Smooth muscle cell (in vitro differentiated cells): Measurements from ENCODE around the gene SELENOP. TPM values are rescaled to one million over a fixed set of nuclear protein-coding genes. Genes with fewer than 3 reads are reported as not detected.

Experiments used
- DNase-seq: peaks from one replicate; lab custom pipeline; 2025; ENCODE audit not compliant: unreplicated experiment; lab: John Stamatoyannopoulos, UW
- H2AFZ ChIP-seq: fragments of 200-600 bp; sonication (generic); 2 replicates; pipeline ENCODE4 v1.6.0; 2016; ENCODE audit warnings: antibody characterized with exemption, low read depth, mild to moderate bottlenecking
- H3F3A ChIP-seq: fragments of 200-600 bp; sonication (generic); 2 replicates; pipeline ENCODE4 v1.6.0; 2017; ENCODE audit warnings: antibody characterized with exemption, low read depth
- H3K27ac ChIP-seq: fragments of 200-600 bp; sonication (generic); 2 replicates; pipeline ENCODE4 v1.5.1; 2016; ENCODE audit warnings: low read depth, mild to moderate bottlenecking
- H3K27me3 ChIP-seq: fragments of 200-600 bp; sonication (generic); 2 replicates; pipeline ENCODE4 v1.6.1; 2016; ENCODE audit warnings: low read depth, mild to moderate bottlenecking
- H3K36me3 ChIP-seq: fragments of 200-600 bp; sonication (generic); 2 replicates; pipeline ENCODE4 v1.5.1; 2016; ENCODE audit warnings: low read depth
- H3K4me1 ChIP-seq: fragments of 200-600 bp; sonication (generic); 2 replicates; pipeline ENCODE4 v1.5.1; 2016; ENCODE audit warnings: low read depth
- H3K4me2 ChIP-seq: fragments of 200-600 bp; sonication (generic); 2 replicates; pipeline ENCODE4 v1.6.0; 2016; ENCODE audit warnings: mild to moderate bottlenecking
- H3K4me3 ChIP-seq: fragments of 200-600 bp; sonication (generic); 2 replicates; pipeline ENCODE4 v1.5.1; 2016; ENCODE audit warnings: mild to moderate bottlenecking
- H3K79me2 ChIP-seq: fragments of 200-600 bp; sonication (generic); 2 replicates; pipeline ENCODE4 v1.6.0; 2016; ENCODE audit warnings: low read depth, mild to moderate bottlenecking
- H3K9ac ChIP-seq: fragments of 200-600 bp; sonication (generic); 2 replicates; pipeline ENCODE4 v1.6.0; 2016; ENCODE audit warnings: low read depth
- H3K9me3 ChIP-seq: fragments of 200-600 bp; sonication (generic); replicated peaks from 2 replicates; pipeline ENCODE4 v1.5.1; 2016; ENCODE audit warnings: low read depth
- H4K20me1 ChIP-seq: fragments of 200-600 bp; sonication (generic); 2 replicates; pipeline ENCODE4 v1.6.0; 2016; ENCODE audit warnings: low read depth
- CTCF ChIP-seq: fragments of 200-600 bp; sonication (generic); IDR thresholded peaks from 2 replicates; pipeline ENCODE4 v1.5.1; 2017; ENCODE audit warnings: borderline replicate concordance, mild to moderate bottlenecking, antibody characterized with exemption; ENCODE audit not compliant: insufficient read depth, poor library complexity, severe bottlenecking
- WGBS: methylation state at CpG from one replicate; pipeline ENCODE4 v1.1.7; 2016; ENCODE audit warnings: low lambda C conversion rate; 5-methylcytosine and 5-hydroxymethylcytosine counted together
- polyA plus RNA-seq: library from polyadenylated mRNA; unstranded; fragments of >200 nt; fragmentation: Nextera tagmentation; extraction: Ambion mirVana; gene quantifications from 2 replicates; pipeline ENCODE4 v1.2.1, GENCODE V29; 2016
- total RNA-seq: library from RNA; depleted of rRNA; stranded (reverse); fragments of >200 nt; gene quantifications from 2 replicates; pipeline ENCODE4 v1.2.3, GENCODE V29; 2014

Gene SELENOP
- total and polyA plus RNA-seq, 2 experiments from 2014 or later = 11.9 to 12.2 TPM

- H3K27ac ChIP-seq = no peak overlapping the region
- H3K4me3 ChIP-seq = no peak overlapping the region
- no peaks in the 10 kb centered on the region for H3K36me3 ChIP-seq
- no peak overlapping the region for H3K4me2 ChIP-seq
- H4K20me1 ChIP-seq = no peaks in the 10 kb centered on the region
- no peaks in the 10 kb centered on the region for H3K79me2 ChIP-seq
- H3K4me1 ChIP-seq = no peaks in the 10 kb centered on the region
- 40% methylated on average over 2 of the region's 2 CpGs for WGBS
- H3F3A ChIP-seq = no peaks in the 10 kb centered on the region
- H3K9ac ChIP-seq = no peak overlapping the region
- H3K27me3 ChIP-seq = no peaks in the 10 kb centered on the region
- no peak overlapping the region for H2AFZ ChIP-seq
- no peaks in the 10 kb centered on the region for H3K9me3 ChIP-seq
- DNase-seq = no peak
- TF ChIP-seq CTCF = no peak
Measured at GRCh38 chr5:42855811-42856210, 44.1 kb upstream of the SELENOP start.

- no peak overlapping the region for H3K27ac ChIP-seq
- H3F3A ChIP-seq = no peaks in the 10 kb centered on the region
- H3K79me2 ChIP-seq = no peaks in the 10 kb centered on the region
- no peak for TF ChIP-seq CTCF
- H3K27me3 ChIP-seq = no peaks in the 10 kb centered on the region
- H3K4me3 ChIP-seq = no peak overlapping the region
- no peaks in the 10 kb centered on the region for H3K9me3 ChIP-seq
- H2AFZ ChIP-seq = no peak overlapping the region
- no peak for DNase-seq
- no peaks in the 10 kb centered on the region for H3K36me3 ChIP-seq
- no peaks in the 10 kb centered on the region for H4K20me1 ChIP-seq
- H3K4me1 ChIP-seq = no peaks in the 10 kb centered on the region
- H3K9ac ChIP-seq = no peak overlapping the region
- no peak overlapping the region for H3K4me2 ChIP-seq
Measured at GRCh38 chr5:42855386-42855785, 43.7 kb upstream of the SELENOP start.

GRCh38 chr5:42854795-42855194 is 43.1 kb upstream of the SELENOP start:
- Histone ChIP-seq H4K20me1 (no peaks in the 10 kb centered on the region), H3K4me1 (no peaks in the 10 kb centered on the region), H3F3A (no peaks in the 10 kb centered on the region), H2AFZ (no peak overlapping the region), H3K9me3 (no peaks in the 10 kb centered on the region), H3K27me3 (no peaks in the 10 kb centered on the region), H3K4me3 (no peak overlapping the region), H3K9ac (no peak overlapping the region), H3K27ac (no peak overlapping the region), H3K4me2 (no peak overlapping the region), H3K36me3 (no peaks in the 10 kb centered on the region), H3K79me2 (no peaks in the 10 kb centered on the region)
- whole genome bisulfite sequencing = 73% methylated on average over 1 of the region's 1 CpG
- no peak for DNase-seq
- TF ChIP-seq CTCF = no peak

GRCh38 chr5:42852826-42853225 is 41.1 kb upstream of the SELENOP start:
- Histone ChIP-seq H3K79me2 (no peaks in the 10 kb centered on the region), H3F3A (no peaks in the 10 kb centered on the region), H3K9ac (no peak overlapping the region), H3K9me3 (no peaks in the 10 kb centered on the region), H3K27me3 (no peaks in the 10 kb centered on the region), H3K36me3 (no peaks in the 10 kb centered on the region), H3K4me2 (no peak overlapping the region), H3K4me1 (no peaks in the 10 kb centered on the region), H4K20me1 (no peaks in the 10 kb centered on the region), H3K27ac (no peak overlapping the region), H2AFZ (no peak overlapping the region), H3K4me3 (no peak overlapping the region)
- no peak for TF ChIP-seq CTCF
- no peak for DNase-seq
- 100% methylated on average over 1 of the region's 1 CpG for WGBS
